ENCODE results near the gene PRIMPOL. TPM values are rescaled to one million over a fixed set of nuclear protein-coding genes. Genes with fewer than 3 reads are reported as not detected.

Gene PRIMPOL
- total RNA-seq, 4 donors from 2014 or later, result 13.4 to 22.8 (median 16.6) TPM

- H3K27me3 ChIP-seq, result no peaks in the 10 kb centered on the region
- no peaks in the 10 kb centered on the region for H3K9me3 ChIP-seq
- intact Hi-C loops (cut with DNase I), result loop anchor here (10.0 kb wide), 1 partner anchor 437 kb away; no protein-coding TSS in a partner anchor
- WGBS, result 91% methylated on average over 9 of the region's 9 CpGs
- H3K4me3 ChIP-seq, result no peak overlapping the region
- peaks cover 34 to 90% (median 61%) of the 10 kb centered on the region in 4 donors for H3K36me3 ChIP-seq
- DNase-seq (ENCODE audit: extremely low spot score), result no peak
- no peak overlapping the region for H3K27ac ChIP-seq (replicated peaks in 1 of 4)
- H3K4me1 ChIP-seq, result peaks cover 0 to 4% (median 0%) of the 10 kb centered on the region in 4 donors
- no peak for TF ChIP-seq POLR2A (IDR thresholded peaks at IDR 0.05; ENCODE audit: low read depth)
- no peak for TF ChIP-seq POLR2AphosphoS5 (IDR thresholded peaks at IDR 0.05)
- TF ChIP-seq EP300 (IDR thresholded peaks at IDR 0.05), result no peak
- TF ChIP-seq, protein P1, sequence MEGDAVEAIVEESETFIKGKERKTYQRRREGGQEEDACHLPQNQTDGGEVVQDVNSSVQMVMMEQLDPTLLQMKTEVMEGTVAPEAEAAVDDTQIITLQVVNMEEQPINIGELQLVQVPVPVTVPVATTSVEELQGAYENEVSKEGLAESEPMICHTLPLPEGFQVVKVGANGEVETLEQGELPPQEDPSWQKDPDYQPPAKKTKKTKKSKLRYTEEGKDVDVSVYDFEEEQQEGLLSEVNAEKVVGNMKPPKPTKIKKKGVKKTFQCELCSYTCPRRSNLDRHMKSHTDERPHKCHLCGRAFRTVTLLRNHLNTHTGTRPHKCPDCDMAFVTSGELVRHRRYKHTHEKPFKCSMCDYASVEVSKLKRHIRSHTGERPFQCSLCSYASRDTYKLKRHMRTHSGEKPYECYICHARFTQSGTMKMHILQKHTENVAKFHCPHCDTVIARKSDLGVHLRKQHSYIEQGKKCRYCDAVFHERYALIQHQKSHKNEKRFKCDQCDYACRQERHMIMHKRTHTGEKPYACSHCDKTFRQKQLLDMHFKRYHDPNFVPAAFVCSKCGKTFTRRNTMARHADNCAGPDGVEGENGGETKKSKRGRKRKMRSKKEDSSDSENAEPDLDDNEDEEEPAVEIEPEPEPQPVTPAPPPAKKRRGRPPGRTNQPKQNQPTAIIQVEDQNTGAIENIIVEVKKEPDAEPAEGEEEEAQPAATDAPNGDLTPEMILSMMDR (IDR thresholded peaks at IDR 0.05), result no peak
These were observed 18.6 kb downstream of the PRIMPOL start for GRCh38 chr4:184668096-184668495.

- Histone ChIP-seq H3K36me3 (peaks cover 34 to 95% (median 64%) of the 10 kb centered on the region in 4 donors), H3K27me3 (no peaks in the 10 kb centered on the region), H3K27ac (replicated peaks in 1 of 4) (no peak overlapping the region), H3K4me1 (peaks cover 0 to 4% (median 0%) of the 10 kb centered on the region in 4 donors), H3K9me3 (no peaks in the 10 kb centered on the region), H3K4me3 (no peak overlapping the region)
- 85% methylated on average over 9 of the region's 9 CpGs for WGBS
- intact Hi-C loops (cut with DNase I), result loop anchor here (10.0 kb wide), 1 partner anchor 436 kb away; no protein-coding TSS in a partner anchor
- DNase-seq (ENCODE audit: extremely low spot score), result no peak
- TF ChIP-seq POLR2AphosphoS5 (IDR thresholded peaks at IDR 0.05), result no peak
- no peak for TF ChIP-seq POLR2A (IDR thresholded peaks at IDR 0.05; ENCODE audit: low read depth)
- TF ChIP-seq EP300 (IDR thresholded peaks at IDR 0.05), result no peak
- TF ChIP-seq, protein P1 (IDR thresholded peaks at IDR 0.05), result no peak
These were observed 19.1 kb downstream of the PRIMPOL start for GRCh38 chr4:184668511-184669114.

GRCh38 chr4:184669251-184669650 is 19.7 kb downstream of the PRIMPOL start:
- DNase-seq (ENCODE audit: extremely low spot score), result no peak
- Histone ChIP-seq H3K9me3 (no peaks in the 10 kb centered on the region), H3K27ac (replicated peaks in 1 of 4) (no peak overlapping the region), H3K4me3 (no peak overlapping the region), H3K36me3 (peaks cover 34 to 99% (median 69%) of the 10 kb centered on the region in 4 donors), H3K4me1 (peaks cover 0 to 4% (median 0%) of the 10 kb centered on the region in 4 donors), H3K27me3 (no peaks in the 10 kb centered on the region)
- 75% methylated on average over 7 of the region's 7 CpGs for WGBS
- intact Hi-C loops (cut with DNase I), result loop anchor here (10.0 kb wide), 1 partner anchor 436 kb away; no protein-coding TSS in a partner anchor
- TF ChIP-seq EP300 (IDR thresholded peaks at IDR 0.05) (no peak), POLR2A (IDR thresholded peaks at IDR 0.05; ENCODE audit: low read depth) (no peak), POLR2AphosphoS5 (IDR thresholded peaks at IDR 0.05) (no peak)
- TF ChIP-seq, protein P1 (IDR thresholded peaks at IDR 0.05), result no peak

DNA sequence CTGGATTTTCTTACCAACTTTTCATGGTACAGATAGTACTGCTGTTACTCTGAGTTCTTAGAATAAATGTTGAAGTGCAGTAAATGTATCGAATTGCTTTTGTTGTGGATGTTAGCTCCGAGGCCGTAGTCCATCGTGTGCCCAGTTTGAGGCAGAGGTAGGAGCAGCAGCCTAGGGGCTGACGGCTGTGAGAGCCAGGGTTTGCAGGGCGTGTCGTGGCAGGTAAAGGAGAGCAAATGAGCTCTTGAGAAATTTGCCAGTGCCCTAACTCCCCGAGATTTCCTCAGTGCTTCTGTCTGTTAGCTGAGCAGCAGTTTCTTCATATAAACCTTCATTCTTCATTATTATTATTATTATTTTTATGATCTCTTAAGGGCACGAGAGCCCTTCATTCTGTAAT is 21.6 kb downstream of the PRIMPOL start:
- peaks cover 0 to 4% (median 0%) of the 10 kb centered on the region in 4 donors for H3K4me1 ChIP-seq
- H3K36me3 ChIP-seq, result peaks cover 44 to 98% (median 71%) of the 10 kb centered on the region in 4 donors
- no peaks in the 10 kb centered on the region for H3K9me3 ChIP-seq
- H3K4me3 ChIP-seq, result no peak overlapping the region
- TF ChIP-seq POLR2A (IDR thresholded peaks at IDR 0.05; ENCODE audit: low read depth), result no peak
- no peak for TF ChIP-seq EP300 (IDR thresholded peaks at IDR 0.05)
- TF ChIP-seq POLR2AphosphoS5 (IDR thresholded peaks at IDR 0.05), result no peak
- TF ChIP-seq, protein P1 (IDR thresholded peaks at IDR 0.05), result no peak
- no peak overlapping the region for H3K27ac ChIP-seq (replicated peaks in 1 of 4)
- WGBS, result 92% methylated on average over 9 of the region's 9 CpGs
- intact Hi-C loops (cut with DNase I), result no loop called here
- no peak for DNase-seq (ENCODE audit: extremely low spot score)
- H3K27me3 ChIP-seq, result no peaks in the 10 kb centered on the region

Data from esophagus muscularis mucosa (tissue), 4 donors.